T-cell (primary cell): Measurements from ENCODE around the gene MAPK8. TPM values are rescaled to one million over a fixed set of nuclear protein-coding genes. Genes with fewer than 3 reads are reported as not detected.
"Not testable (repeated sequence)": the region's sequence is repeated elsewhere in the genome, so short reads cannot be mapped to it uniquely, and the experiment has no call there.

ENCODE experiments used
- ATAC-seq, 4 experiments: fragments of 200-7000 bp in 3 of 4; fragments of 150-1000 bp in 1 of 4; cut with Tn5 transposase; replicated peaks in 1 of 4; 1 replicate in 3 of 4; 2 replicates in 1 of 4; pipeline ENCODE4 v1.10.0; 2021; ENCODE audit warnings: moderate library complexity in 3 of 4, mild to moderate bottlenecking in 2 of 4, moderate number of reproducible peaks in 1 of 4
- CTCF ChIA-PET, 2 donors: fragments of 300-600 bp; sonication (Branson Sonifier 250); formaldehyde crosslinking; loops; one replicate each; lab custom pipeline; 2022; ENCODE audit warnings: antibody characterized with exemption in 2 of 2; lab: Charles Lee
- POLR2A ChIA-PET, 2 donors: fragments of 300-600 bp; sonication (Branson Sonifier 250); formaldehyde crosslinking; loops; one replicate each; lab custom pipeline; 2022; ENCODE audit warnings: antibody characterized with exemption in 2 of 2; lab: Charles Lee
- DNase-seq, 35 experiments: peaks; one replicate each; pipeline versions ENCODE4 v3.0.0 to v3.0.0-alpha.2; 2013 to 2023
- H3K27ac ChIP-seq: one replicate; pipeline ENCODE4 v1.5.1; 2013; ENCODE audit warnings: low read length
- H3K27me3 ChIP-seq, 2 experiments: replicated peaks in 1 of 2; 1 replicate in 1 of 2; 2 replicates in 1 of 2; pipeline versions ENCODE4 v1.6.1 to v1.7.0; 2013; ENCODE audit warnings: low read length in 1 of 2, mixed read lengths in 1 of 2; ENCODE audit not compliant: control insufficient read depth in 2 of 2, insufficient read depth in 2 of 2; ENCODE audit errors: extremely low read depth in 1 of 2
- H3K36me3 ChIP-seq, 2 donors: 1 replicate in 1 of 2; 2 replicates in 1 of 2; pipeline versions ENCODE4 v1.6.1 to v1.7.0; 2013; ENCODE audit warnings: low read length in 1 of 2; ENCODE audit not compliant: control insufficient read depth in 2 of 2, insufficient read depth in 1 of 2; ENCODE audit errors: extremely low read depth in 1 of 2
- H3K4me1 ChIP-seq, 2 experiments: 1 replicate in 1 of 2; 2 replicates in 1 of 2; pipeline versions ENCODE4 v1.6.1 to v1.7.0; 2013; ENCODE audit warnings: low read length in 2 of 2, mixed read lengths in 1 of 2; ENCODE audit not compliant: insufficient read depth in 2 of 2, control insufficient read depth in 1 of 2; ENCODE audit errors: extremely low read depth in 1 of 2
- H3K4me3 ChIP-seq, 2 donors: 1 replicate in 1 of 2; 2 replicates in 1 of 2; pipeline versions ENCODE4 v1.5.1 to v1.7.0; 2013; ENCODE audit warnings: mild to moderate bottlenecking in 2 of 2, low read length in 1 of 2, moderate library complexity in 1 of 2; ENCODE audit not compliant: control insufficient read depth in 1 of 2; ENCODE audit errors: extremely low read depth in 1 of 2
- H3K9me3 ChIP-seq: 2 replicates; pipeline ENCODE4 v1.7.0; 2013
- H3K27ac Mint-ChIP-seq, 2 donors: one replicate each; pipeline ENCODE4 v1.8.0; 2020 to 2021; ENCODE audit warnings: mild to moderate bottlenecking in 2 of 2, mixed read lengths in 2 of 2
- H3K27me3 Mint-ChIP-seq, 2 donors: one replicate each; pipeline ENCODE4 v1.8.0; 2021 to 2022; ENCODE audit warnings: mixed read lengths in 2 of 2
- H3K36me3 Mint-ChIP-seq: one replicate; pipeline ENCODE4 v1.8.0; 2021; ENCODE audit warnings: mixed read lengths
- H3K4me1 Mint-ChIP-seq, 3 donors: one replicate each; pipeline ENCODE4 v1.8.0; 2020 to 2022; ENCODE audit warnings: mixed read lengths in 3 of 3, mild to moderate bottlenecking in 1 of 3
- H3K4me3 Mint-ChIP-seq, 3 donors: one replicate each; pipeline ENCODE4 v1.8.0; 2020 to 2022; ENCODE audit warnings: mild to moderate bottlenecking in 3 of 3, mixed read lengths in 3 of 3, moderate library complexity in 3 of 3
- H3K9me3 Mint-ChIP-seq, 3 donors: one replicate each; pipeline ENCODE4 v1.8.0; 2020 to 2022; ENCODE audit warnings: mixed read lengths in 3 of 3
- WGBS: methylation state at CpG from one replicate; pipeline ENCODE4 v1.1.5; 2013; ENCODE audit warnings: missing lambda C conversion rate; ENCODE audit not compliant: insufficient coverage; 5-methylcytosine and 5-hydroxymethylcytosine counted together
- total RNA-seq, 35 experiments: library from RNA in 6 of 35; stranded (reverse) in 6 of 35; fragments of 120-200 nt in 1 of 35; gene quantifications; one replicate each; pipeline versions ENCODE4 v1.2.1 to v1.2.4 and lab custom pipeline; 2013 to 2026

Gene MAPK8
- total RNA-seq, 5 donors from 2014 or later (not counting 1 experiment from before 2014, with no cell fraction given), result 35.7 to 49.7 (median 42.4) TPM

GRCh38 chr10:48273741-48274140 lies 32.7 kb upstream of the MAPK8 start:
- no peak overlapping the region for H3K4me3 Mint-ChIP-seq
- H3K27ac Mint-ChIP-seq, result no peak overlapping the region
- Histone ChIP-seq H3K36me3 (no peaks in the 10 kb centered on the region), H3K27me3 (no peaks in the 10 kb centered on the region), H3K4me3 (no peak overlapping the region), H3K27ac (no peak overlapping the region), H3K9me3 (no peaks in the 10 kb centered on the region), H3K4me1 (no peaks in the 10 kb centered on the region)
- DNase-seq (no peak), ATAC-seq (no peak)
- peaks cover 0 to 3% (median 0%) of the 10 kb centered on the region in 3 donors for H3K9me3 Mint-ChIP-seq
- no peaks in the 10 kb centered on the region for H3K4me1 Mint-ChIP-seq
- ChIA-PET POLR2A (no interaction called here), CTCF (no interaction called here)
- no peaks in the 10 kb centered on the region for H3K36me3 Mint-ChIP-seq
- H3K27me3 Mint-ChIP-seq, result peaks cover 11 to 12% of the 10 kb centered on the region in 2 donors
- 40% methylated on average over 1 of the region's 2 CpGs for WGBS

- Mint-ChIP-seq H3K27ac (no peak within 1 kb of the TSS), H3K36me3 (no peaks in the 10 kb centered on the region), H3K9me3 (peaks cover 0 to 3% (median 0%) of the 10 kb centered on the region in 3 donors), H3K4me3 (no peak within 1 kb of the TSS), H3K27me3 (peaks cover 11 to 18% of the 10 kb centered on the region in 2 donors), H3K4me1 (no peaks in the 10 kb centered on the region)
- DNase-seq (no peak), ATAC-seq (no peak)
- WGBS, result 84% methylated on average over 8 of the region's 8 CpGs
- Histone ChIP-seq H3K4me1 (no peaks in the 10 kb centered on the region), H3K27me3 (no peaks in the 10 kb centered on the region), H3K27ac (no peak within 1 kb of the TSS), H3K9me3 (no peaks in the 10 kb centered on the region), H3K4me3 (no peak within 1 kb of the TSS), H3K36me3 (no peaks in the 10 kb centered on the region)
- ChIA-PET POLR2A (no interaction called here), CTCF (no interaction called here)
Observed at GRCh38 chr10:48274636-48275035, 31.8 kb upstream of the MAPK8 start, which contains the start of gene FRMPD2. Gene FRMPD2 (minus strand): TSS chr10:48274696. CDS start chr10:48274567, 129 bp downstream.

- Histone ChIP-seq H3K27me3 (peaks cover 0 to 4% of the 10 kb centered on the region in 2 experiments), H3K36me3 (no peaks in the 10 kb centered on the region), H3K4me3 (no peak overlapping the region), H3K27ac (no peak overlapping the region), H3K9me3 (no peaks in the 10 kb centered on the region), H3K4me1 (no peaks in the 10 kb centered on the region)
- CTCF ChIA-PET, result no interaction called here
- no peak overlapping the region for H3K4me3 Mint-ChIP-seq
- ATAC-seq (no peak), DNase-seq (no peak)
- POLR2A ChIA-PET, result interaction anchor here in 1 of 2 donors (0.7 kb wide), 1 partner anchor 23 kb away, joined by 3 read pairs; no protein-coding TSS in a partner anchor
- no peaks in the 10 kb centered on the region for H3K36me3 Mint-ChIP-seq
- H3K9me3 Mint-ChIP-seq, result peaks cover 3 to 9% (median 6%) of the 10 kb centered on the region in 3 donors
- WGBS, result no CpG with 5 or more reads among the region's 1 CpG
- no peak overlapping the region for H3K27ac Mint-ChIP-seq
- no peaks in the 10 kb centered on the region for H3K4me1 Mint-ChIP-seq
- peaks cover 9 to 21% of the 10 kb centered on the region in 2 donors for H3K27me3 Mint-ChIP-seq
Observed at GRCh38 chr10:48277093-48277492, 29.4 kb upstream of the MAPK8 start.

- Histone ChIP-seq H3K27ac (no peak overlapping the region), H3K9me3 (no peaks in the 10 kb centered on the region), H3K36me3 (no peaks in the 10 kb centered on the region), H3K4me3 (no peak overlapping the region), H3K27me3 (peaks cover 0 to 4% of the 10 kb centered on the region in 2 experiments), H3K4me1 (no peaks in the 10 kb centered on the region)
- ChIA-PET CTCF (no interaction called here), POLR2A (no interaction called here)
- no peak for DNase-seq
- Mint-ChIP-seq H3K4me1 (no peaks in the 10 kb centered on the region), H3K27me3 (peaks cover 9 to 24% of the 10 kb centered on the region in 2 donors), H3K9me3 (peaks cover 9 to 10% (median 9%) of the 10 kb centered on the region in 3 donors), H3K4me3 (no peak overlapping the region), H3K36me3 (no peaks in the 10 kb centered on the region), H3K27ac (no peak overlapping the region)
- ATAC-seq, result no peak
- WGBS, result no CpG with 5 or more reads among the region's 2 CpGs
Observed at GRCh38 chr10:48279081-48279751, 27.3 kb upstream of the MAPK8 start.

GRCh38 chr10:48281697-48282096 lies 24.8 kb upstream of the MAPK8 start:
- WGBS, result 70% methylated on average over 2 of the region's 4 CpGs
- H3K27ac Mint-ChIP-seq, CTCF ChIA-PET: not testable (repeated sequence)

GRCh38 chr10:48282829-48283228 lies 23.6 kb upstream of the MAPK8 start:
- Mint-ChIP-seq H3K9me3 (peaks cover 9 to 12% (median 11%) of the 10 kb centered on the region in 3 donors), H3K27ac (no peak overlapping the region), H3K27me3 (peaks cover 18 to 43% of the 10 kb centered on the region in 2 donors), H3K4me1 (no peaks in the 10 kb centered on the region), H3K4me3 (no peak overlapping the region), H3K36me3 (no peaks in the 10 kb centered on the region)
- CTCF ChIA-PET, result no interaction called here
- POLR2A ChIA-PET, result no interaction called here
- ATAC-seq, result no peak
- Histone ChIP-seq H3K4me1 (no peaks in the 10 kb centered on the region), H3K27me3 (peaks cover 0 to 8% of the 10 kb centered on the region in 2 experiments), H3K9me3 (no peaks in the 10 kb centered on the region), H3K36me3 (no peaks in the 10 kb centered on the region), H3K4me3 (no peak overlapping the region), H3K27ac (no peak overlapping the region)
- DNase-seq, result no peak

More at GRCh38 chr10:48281697-48282096, 24.8 kb upstream of the MAPK8 start:
- H3K4me1 ChIP-seq, POLR2A ChIA-PET, H3K36me3 ChIP-seq, H3K36me3 Mint-ChIP-seq, DNase-seq, H3K27ac ChIP-seq, H3K27me3 ChIP-seq, H3K9me3 ChIP-seq, H3K4me3 Mint-ChIP-seq, H3K4me3 ChIP-seq, H3K4me1 Mint-ChIP-seq, ATAC-seq: not testable (repeated sequence)
- peaks cover 21 to 45% of the 10 kb centered on the region in 2 donors for H3K27me3 Mint-ChIP-seq
- peaks cover 9 to 14% (median 11%) of the 10 kb centered on the region in 3 donors for H3K9me3 Mint-ChIP-seq
